ENCODE data around the gene RGPD4. TPM values are rescaled to one million over a fixed set of nuclear protein-coding genes. Genes with fewer than 3 reads are reported as not detected.
"Not testable (repeated sequence)": the region's sequence is repeated elsewhere in the genome, so short reads cannot be mapped to it uniquely, and the experiment has no call there.

RGPD4 gene
- total and polyA plus RNA-seq, 2 donors: 0.03 to 0.05 TPM

DNA sequence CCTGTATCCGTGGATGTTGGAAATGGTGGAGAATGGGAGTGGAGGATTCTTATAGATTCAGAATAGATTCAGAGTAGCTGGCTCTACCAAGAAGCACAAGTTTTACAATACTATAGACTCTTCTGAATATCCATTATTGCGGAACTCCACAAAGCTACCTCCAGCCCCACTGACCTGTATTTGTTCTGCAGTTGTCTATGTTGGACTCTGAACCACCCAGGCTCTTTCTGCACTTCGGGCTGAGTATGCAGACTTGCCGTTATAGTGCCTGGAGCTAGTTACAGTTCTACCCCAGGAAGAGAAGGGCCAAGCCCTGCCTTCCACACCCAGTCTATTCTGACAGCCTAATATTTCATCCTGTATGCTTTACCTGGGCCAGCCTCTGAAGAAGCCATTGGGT lies 4.4 kb upstream of the RGPD4 start:
- DNase-seq (ENCODE audit: extremely low spot score): no peak

DNA sequence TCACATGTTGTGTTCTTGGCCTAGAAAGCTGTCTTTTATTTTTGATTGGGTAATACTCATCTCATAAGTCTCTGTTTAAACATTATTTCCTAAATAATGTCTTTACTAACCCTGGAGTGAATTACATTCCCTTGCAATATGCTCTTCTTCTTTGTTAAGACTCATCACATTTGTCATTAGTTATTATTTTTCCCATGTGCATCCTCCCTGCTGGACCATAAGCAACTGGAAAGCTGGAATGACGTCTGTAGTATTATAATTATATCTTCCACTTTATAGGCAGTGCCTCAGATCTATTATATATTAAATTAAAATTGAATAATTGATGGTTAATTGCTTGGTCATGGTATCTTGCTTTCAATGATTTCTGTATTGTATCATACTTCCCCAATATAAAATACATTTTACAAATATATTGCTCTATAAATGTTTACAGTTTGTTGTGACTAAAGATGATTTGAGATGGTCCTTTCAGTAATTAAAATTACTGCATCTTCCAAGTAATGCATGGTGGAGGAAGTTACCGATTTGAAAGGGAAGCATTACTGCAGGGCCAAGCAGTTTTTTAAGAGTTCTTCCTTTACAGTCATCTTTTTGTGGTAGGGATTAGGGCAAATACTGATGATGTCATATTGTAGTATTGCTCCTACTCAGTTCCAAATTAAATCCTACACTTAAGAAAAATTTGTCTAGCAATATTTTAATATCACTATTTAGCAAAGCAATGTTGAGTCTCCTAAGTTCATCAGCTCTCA lies 2.1 kb upstream of the RGPD4 start:
- Histone ChIP-seq H3K4me3 (ENCODE audit: low read depth, low read length) (no peak overlapping the region), H3K4me1 (ENCODE audit: insufficient read depth) (no peaks in the 10 kb centered on the region), H3K27ac (ENCODE audit: low read depth) (no peak overlapping the region), H3K36me3 (ENCODE audit: insufficient read depth) (no peaks in the 10 kb centered on the region)
- DNase-seq (ENCODE audit: extremely low spot score): no peak
- WGBS: 77% methylated on average over 2 of the region's 2 CpGs

More for the DNA sequence above, 4.4 kb upstream of the RGPD4 start:
- H3K36me3 ChIP-seq (ENCODE audit: insufficient read depth): no peaks in the 10 kb centered on the region
- no peaks in the 10 kb centered on the region for H3K4me1 ChIP-seq (ENCODE audit: insufficient read depth)
- no peak overlapping the region for H3K4me3 ChIP-seq (ENCODE audit: low read depth, low read length)
- H3K27ac ChIP-seq (ENCODE audit: low read depth): no peak overlapping the region
- 90% methylated on average over 4 of the region's 4 CpGs for WGBS

- 94% methylated on average over 2 of the region's 2 CpGs for WGBS
- no peak overlapping the region for H3K4me3 ChIP-seq (ENCODE audit: low read depth, low read length)
- H3K36me3 ChIP-seq (ENCODE audit: insufficient read depth): no peaks in the 10 kb centered on the region
- no peaks in the 10 kb centered on the region for H3K4me1 ChIP-seq (ENCODE audit: insufficient read depth)
- no peak overlapping the region for H3K27ac ChIP-seq (ENCODE audit: low read depth)
- no peak for DNase-seq (ENCODE audit: extremely low spot score)
Measured at GRCh38 chr2:107825206-107825563, 1.5 kb upstream of the RGPD4 start.

GRCh38 chr2:107829514-107829913 lies 2.8 kb downstream of the RGPD4 start:
- not testable (repeated sequence) for H3K4me3 ChIP-seq (ENCODE audit: low read depth, low read length); H3K36me3 ChIP-seq (ENCODE audit: insufficient read depth)
- WGBS: 98% methylated on average over 44 of the region's 46 CpGs

GRCh38 chr2:107833152-107833551 lies 6.5 kb downstream of the RGPD4 start:
- H3K27ac ChIP-seq (ENCODE audit: low read depth); H3K36me3 ChIP-seq (ENCODE audit: insufficient read depth); H3K4me1 ChIP-seq (ENCODE audit: insufficient read depth); DNase-seq (ENCODE audit: extremely low spot score); H3K4me3 ChIP-seq (ENCODE audit: low read depth, low read length): not testable (repeated sequence)
- WGBS: 92% methylated on average over 2 of the region's 2 CpGs

More at GRCh38 chr2:107829514-107829913, 2.8 kb downstream of the RGPD4 start:
- H3K4me1 ChIP-seq (ENCODE audit: insufficient read depth); DNase-seq (ENCODE audit: extremely low spot score); H3K27ac ChIP-seq (ENCODE audit: low read depth): not testable (repeated sequence)

DNA sequence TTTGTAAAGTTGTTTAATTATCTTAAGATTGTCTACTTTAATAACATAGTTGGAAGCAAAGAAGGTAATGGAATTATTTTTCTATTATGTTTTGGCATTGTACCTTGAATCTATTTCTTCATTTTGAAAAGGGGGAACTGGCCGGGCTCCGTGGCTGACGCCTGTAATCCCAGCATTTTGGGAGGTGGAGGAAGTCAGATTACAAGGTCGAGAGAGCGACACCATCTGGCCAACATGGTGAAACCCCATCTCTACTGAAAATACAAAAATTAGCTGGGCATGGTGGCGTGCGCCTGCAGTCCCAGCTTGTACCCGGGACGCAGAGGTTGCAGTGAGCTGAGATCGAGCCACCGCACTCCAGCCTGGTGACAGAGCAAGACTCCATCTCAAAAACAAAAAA lies 6.9 kb downstream of the RGPD4 start:
- not testable (repeated sequence) for H3K36me3 ChIP-seq (ENCODE audit: insufficient read depth); H3K4me3 ChIP-seq (ENCODE audit: low read depth, low read length); H3K27ac ChIP-seq (ENCODE audit: low read depth); DNase-seq (ENCODE audit: extremely low spot score); H3K4me1 ChIP-seq (ENCODE audit: insufficient read depth)
- WGBS: 51% methylated on average over 11 of the region's 11 CpGs

- H3K4me3 ChIP-seq (ENCODE audit: low read depth, low read length); H3K4me1 ChIP-seq (ENCODE audit: insufficient read depth); DNase-seq (ENCODE audit: extremely low spot score); H3K36me3 ChIP-seq (ENCODE audit: insufficient read depth); H3K27ac ChIP-seq (ENCODE audit: low read depth): not testable (repeated sequence)
- no CpG with 5 or more reads among the region's 2 CpGs for WGBS
Measured at GRCh38 chr2:107916121-107916520, 89.4 kb downstream of the RGPD4 start.

DNA sequence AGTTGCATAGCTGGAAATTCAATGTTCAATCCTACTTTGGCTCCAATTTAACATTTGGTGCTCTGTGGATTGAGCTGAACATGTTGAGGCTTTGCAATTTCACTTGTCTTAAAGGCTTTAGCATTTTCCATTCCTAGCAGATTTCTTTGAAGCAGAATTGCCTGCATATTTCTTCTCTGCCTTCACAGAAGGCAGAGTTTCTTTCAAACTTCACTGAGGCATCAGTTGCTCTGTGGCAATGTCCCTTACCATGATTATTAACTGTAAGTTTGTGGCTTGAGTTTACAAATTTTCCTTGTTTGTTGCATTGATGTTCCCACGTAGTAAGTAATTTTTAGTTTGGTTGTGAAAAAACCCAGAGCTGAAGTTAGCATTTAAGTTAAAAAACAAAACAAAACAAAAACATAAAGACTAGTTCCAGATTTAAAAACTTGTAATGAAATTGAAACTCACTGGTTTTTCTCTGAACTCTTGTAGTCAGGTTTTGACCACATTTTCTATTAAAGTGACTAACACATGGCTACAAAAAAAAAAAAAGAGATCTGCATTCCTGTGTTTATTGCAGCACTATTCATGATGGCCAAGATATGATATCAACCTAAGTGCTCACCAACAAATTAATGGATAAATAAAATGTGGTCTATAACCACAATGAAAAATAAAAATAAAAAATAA lies 90.1 kb downstream of the RGPD4 start:
- not testable (repeated sequence) for H3K4me3 ChIP-seq (ENCODE audit: low read depth, low read length); H3K4me1 ChIP-seq (ENCODE audit: insufficient read depth); DNase-seq (ENCODE audit: extremely low spot score); H3K27ac ChIP-seq (ENCODE audit: low read depth); H3K36me3 ChIP-seq (ENCODE audit: insufficient read depth)
- 89% methylated on average over 1 of the region's 1 CpG for WGBS

- H3K4me3 ChIP-seq (ENCODE audit: low read depth, low read length): no peak overlapping the region
- H3K27ac ChIP-seq (ENCODE audit: low read depth): no peak overlapping the region
- 53% methylated on average over 3 of the region's 3 CpGs for WGBS
- no peaks in the 10 kb centered on the region for H3K4me1 ChIP-seq (ENCODE audit: insufficient read depth)
- no peaks in the 10 kb centered on the region for H3K36me3 ChIP-seq (ENCODE audit: insufficient read depth)
- DNase-seq (ENCODE audit: extremely low spot score): no peak
Measured at GRCh38 chr2:107927034-107927534, 100.4 kb downstream of the RGPD4 start.

DNA sequence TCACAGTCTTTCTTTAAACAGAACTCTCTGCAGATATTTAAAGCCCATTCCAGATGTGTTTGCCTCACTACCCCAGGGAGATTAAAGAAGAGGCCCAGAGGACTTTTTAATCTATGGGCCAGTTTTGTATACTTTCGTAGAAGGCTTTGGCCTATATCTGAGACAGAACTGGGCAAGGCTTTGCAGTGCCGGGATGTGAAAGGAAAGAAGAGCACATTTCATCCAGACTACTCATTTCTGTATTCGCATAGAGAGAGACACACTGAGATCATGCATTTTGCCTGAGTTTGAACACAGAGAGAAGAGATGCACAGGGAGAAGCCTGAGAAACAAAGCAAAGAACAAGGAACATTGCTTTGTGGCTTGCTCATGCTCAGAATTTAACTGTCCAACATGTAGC lies 104.7 kb downstream of the RGPD4 start:
- H3K4me3 ChIP-seq (ENCODE audit: low read depth, low read length): no peak overlapping the region
- H3K4me1 ChIP-seq (ENCODE audit: insufficient read depth): no peaks in the 10 kb centered on the region
- no peak overlapping the region for H3K27ac ChIP-seq (ENCODE audit: low read depth)
- H3K36me3 ChIP-seq (ENCODE audit: insufficient read depth): no peaks in the 10 kb centered on the region
- DNase-seq (ENCODE audit: extremely low spot score): no peak
- 63% methylated on average over 3 of the region's 3 CpGs for WGBS

GRCh38 chr2:107932488-107932887 lies 105.8 kb downstream of the RGPD4 start:
- no peaks in the 10 kb centered on the region for H3K4me1 ChIP-seq (ENCODE audit: insufficient read depth)
- DNase-seq (ENCODE audit: extremely low spot score): peak; percentile 43
- H3K27ac ChIP-seq (ENCODE audit: low read depth): no peak overlapping the region
- H3K36me3 ChIP-seq (ENCODE audit: insufficient read depth): no peaks in the 10 kb centered on the region
- 53% methylated on average over 2 of the region's 2 CpGs for WGBS
- H3K4me3 ChIP-seq (ENCODE audit: low read depth, low read length): no peak overlapping the region

GRCh38 chr2:107932979-107933378 lies 106.3 kb downstream of the RGPD4 start:
- WGBS: 44% methylated on average over 3 of the region's 3 CpGs
- H3K36me3 ChIP-seq (ENCODE audit: insufficient read depth): no peaks in the 10 kb centered on the region
- peak; percentile 42 for DNase-seq (ENCODE audit: extremely low spot score)
- no peak overlapping the region for H3K4me3 ChIP-seq (ENCODE audit: low read depth, low read length)
- H3K27ac ChIP-seq (ENCODE audit: low read depth): no peak overlapping the region
- H3K4me1 ChIP-seq (ENCODE audit: insufficient read depth): no peaks in the 10 kb centered on the region

DNA sequence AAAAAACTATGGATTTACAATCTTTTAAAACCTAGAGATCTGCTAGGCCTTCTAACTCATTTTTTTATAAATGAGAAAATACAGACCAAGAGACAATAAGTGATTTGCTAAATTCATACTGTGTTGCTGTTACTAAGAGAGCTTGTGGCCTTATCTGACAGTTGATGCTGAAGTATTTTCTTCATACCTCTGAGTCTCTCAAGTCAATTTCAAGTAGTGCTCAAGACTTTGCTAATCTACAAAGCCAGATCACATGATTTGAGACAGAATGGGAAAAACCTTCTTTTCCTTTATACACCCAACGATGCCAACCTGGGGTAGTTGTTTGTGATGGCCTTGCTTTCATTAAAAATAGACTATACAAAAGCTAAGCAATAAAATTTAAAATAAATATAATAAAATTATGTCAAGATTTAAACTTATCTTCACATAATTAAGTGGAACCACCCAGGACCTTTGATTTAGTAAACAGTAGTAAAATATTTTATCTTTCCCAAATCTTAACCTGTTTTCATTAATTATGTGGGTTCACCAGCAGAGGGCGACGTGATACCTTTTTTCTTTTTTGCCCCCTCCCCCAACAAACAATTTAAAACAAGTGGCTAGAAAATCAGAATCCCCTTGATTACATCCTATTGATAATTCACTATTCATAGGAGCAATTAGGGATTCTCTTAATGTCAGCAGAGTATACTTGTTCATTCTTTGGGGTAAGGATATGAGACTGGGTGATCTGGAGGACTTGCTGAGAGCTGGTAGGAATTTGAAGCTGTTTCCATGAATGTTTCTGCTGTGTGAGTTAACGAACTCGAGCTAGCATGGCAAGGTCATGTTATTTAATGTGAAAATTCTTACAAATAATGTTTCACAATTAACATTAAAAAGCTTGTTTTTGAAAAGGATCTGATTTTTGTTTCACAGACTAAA lies 110.0 kb downstream of the RGPD4 start:
- WGBS: 44% methylated on average over 5 of the region's 5 CpGs
- H3K36me3 ChIP-seq (ENCODE audit: insufficient read depth): no peaks in the 10 kb centered on the region
- no peaks in the 10 kb centered on the region for H3K4me1 ChIP-seq (ENCODE audit: insufficient read depth)
- no peak overlapping the region for H3K4me3 ChIP-seq (ENCODE audit: low read depth, low read length)
- no peak for DNase-seq (ENCODE audit: extremely low spot score)
- no peak overlapping the region for H3K27ac ChIP-seq (ENCODE audit: low read depth)

Measured in urinary bladder (tissue), 4 donors.